IMR-90 (cell line): ENCODE results near the gene HMGB2. TPM values are rescaled to one million over a fixed set of nuclear protein-coding genes. Genes with fewer than 3 reads are reported as not detected.

ENCODE experiments used
- ATAC-seq: fragments of 200-7000 bp; cut with Tn5 transposase; 2 replicates; pipeline ENCODE4 v1.9.1; 2020; ENCODE audit warnings: low read depth, mild to moderate bottlenecking, moderate library complexity
- BruUV-seq: library from RNA; stranded (reverse); fragments of 400-500 nt; replicated peaks from 2 replicates; lab custom pipeline; 2021; lab: Mats Ljungman, UMichigan
- CTCF ChIA-PET: fragments of 300-600 bp; formaldehyde crosslinking; extraction: SDS; loops from one replicate; lab custom pipeline; 2021; ENCODE audit warnings: antibody characterized with exemption; lab: Yijun Ruan, JAX
- POLR2A ChIA-PET: fragments of 300-600 bp; sonication (Branson Sonifier 250); formaldehyde crosslinking; loops from one replicate; lab custom pipeline; 2022; ENCODE audit warnings: antibody characterized with exemption; ENCODE audit not compliant: unreplicated experiment; lab: Charles Lee
- DNase-seq: peaks from one replicate; pipeline ENCODE4 v3.0.0; 2013
- H2AFZ ChIP-seq: replicated peaks from 2 replicates; pipeline ENCODE3; 2013; ENCODE audit warnings: low read length, mild to moderate bottlenecking; ENCODE audit not compliant: poor library complexity
- H2AK5ac ChIP-seq: 2 replicates; pipeline ENCODE4 v1.6.1; 2013; ENCODE audit warnings: low read depth, low read length, inconsistent platforms
- H2AK9ac ChIP-seq: replicated peaks from 2 replicates; pipeline ENCODE3; 2013; ENCODE audit warnings: mild to moderate bottlenecking, low read depth, low read length, moderate library complexity; ENCODE audit not compliant: poor library complexity
- H2BK120ac ChIP-seq: 2 replicates; pipeline ENCODE4 v1.6.1; 2013; ENCODE audit warnings: low read depth, low read length, inconsistent platforms
- H2BK15ac ChIP-seq: 3 replicates; pipeline ENCODE4 v1.6.1; 2013; ENCODE audit warnings: low read depth, low read length, inconsistent platforms
- H2BK20ac ChIP-seq: 2 replicates; pipeline ENCODE4 v1.6.1; 2013; ENCODE audit warnings: low read depth, mild to moderate bottlenecking, inconsistent platforms, low read length, moderate library complexity
- H2BK5ac ChIP-seq: 2 replicates; pipeline ENCODE4 v1.6.1; 2013; ENCODE audit warnings: mild to moderate bottlenecking, low read depth, low read length, inconsistent platforms; ENCODE audit not compliant: poor library complexity, severe bottlenecking
- H3K14ac ChIP-seq: replicated peaks from 2 replicates; pipeline ENCODE4 v1.6.1; 2013; ENCODE audit warnings: low read depth, low read length, inconsistent platforms
- H3K18ac ChIP-seq: 2 replicates; pipeline ENCODE4 v1.6.1; 2013; ENCODE audit warnings: low read depth, low read length, control low read depth
- H3K23ac ChIP-seq: 2 replicates; pipeline ENCODE4 v1.6.1; 2013; ENCODE audit warnings: low read depth, low read length, inconsistent platforms
- H3K27ac ChIP-seq: 2 replicates; pipeline ENCODE4 v1.5.1; 2013; ENCODE audit warnings: mild to moderate bottlenecking, control low read depth, low read length; ENCODE audit not compliant: insufficient read depth
- H3K27me3 ChIP-seq: 2 replicates; pipeline ENCODE4 v1.6.1; 2013; ENCODE audit warnings: low read length; ENCODE audit not compliant: control insufficient read depth, insufficient read depth
- H3K36me3 ChIP-seq: 2 replicates; pipeline ENCODE4 v1.6.1; 2013; ENCODE audit warnings: low read length, mixed read lengths; ENCODE audit not compliant: control insufficient read depth, insufficient read depth
- H3K4ac ChIP-seq: 2 replicates; pipeline ENCODE4 v1.6.1; 2013; ENCODE audit warnings: low read depth, low read length, inconsistent platforms
- H3K4me1 ChIP-seq: 2 replicates; pipeline ENCODE4 v1.6.1; 2013; ENCODE audit warnings: low read length, mixed read lengths; ENCODE audit not compliant: control insufficient read depth, insufficient read depth
- H3K4me2 ChIP-seq: 2 replicates; pipeline ENCODE4 v1.6.1; 2013; ENCODE audit warnings: low read depth, mild to moderate bottlenecking, control low read depth, low read length, moderate library complexity
- H3K4me3 ChIP-seq: 2 replicates; pipeline ENCODE4 v1.5.1; 2013; ENCODE audit warnings: low read depth, mild to moderate bottlenecking, control low read depth, low read length, moderate library complexity; ENCODE audit not compliant: insufficient read depth
- H3K56ac ChIP-seq: 2 replicates; pipeline ENCODE4 v1.6.1; 2013; ENCODE audit warnings: low read length, inconsistent platforms; ENCODE audit not compliant: insufficient read depth; ENCODE audit errors: extremely low read depth
- H3K79me1 ChIP-seq, 2 experiments: 2 replicates each; pipeline ENCODE4 v1.6.1; 2013; ENCODE audit warnings: low read length in 2 of 2, inconsistent platforms in 1 of 2, low read depth in 1 of 2
- H3K9ac ChIP-seq: 2 replicates; pipeline ENCODE4 v1.6.1; 2013; ENCODE audit warnings: low read depth, low read length, control low read depth
- H3K9me1 ChIP-seq: 2 replicates; pipeline ENCODE4 v1.6.1; 2013; ENCODE audit warnings: low read length, inconsistent platforms; ENCODE audit not compliant: insufficient read depth
- H3K9me3 ChIP-seq: 2 replicates; pipeline ENCODE4 v1.6.1; 2013; ENCODE audit warnings: low read length; ENCODE audit not compliant: control insufficient read depth, insufficient read depth
- H4K20me1 ChIP-seq: 2 replicates; pipeline ENCODE4 v1.6.1; 2013; ENCODE audit warnings: low read length, inconsistent platforms; ENCODE audit not compliant: insufficient read depth
- H4K5ac ChIP-seq: 2 replicates; pipeline ENCODE4 v1.6.1; 2013; ENCODE audit warnings: mild to moderate bottlenecking, low read depth, low read length, control low read depth
- H4K8ac ChIP-seq, 2 experiments: 2 replicates each; pipeline ENCODE4 v1.6.1; 2013; ENCODE audit warnings: low read depth in 2 of 2, low read length in 2 of 2, control low read depth in 1 of 2, inconsistent platforms in 1 of 2
- H4K91ac ChIP-seq: 2 replicates; pipeline ENCODE4 v1.6.1; 2013; ENCODE audit warnings: low read depth, low read length, inconsistent platforms; ENCODE audit not compliant: insufficient read depth
- FOS ChIP-seq: fragments of 150-350 bp; IDR thresholded peaks from 2 replicates; pipeline ENCODE4 v1.6.1; 2016; ENCODE audit warnings: low read depth, low read length
- RAD21 ChIP-seq: IDR thresholded peaks from 2 replicates; pipeline ENCODE4 v1.6.1; 2012; ENCODE audit warnings: low read length, improper control_type of control experiment
- SMC3 ChIP-seq: fragments of 150-350 bp; IDR thresholded peaks from 2 replicates; pipeline ENCODE4 v1.6.1; 2016; ENCODE audit warnings: low read depth, mild to moderate bottlenecking, antibody characterized with exemption, low read length, moderate library complexity
- WGBS, 2 experiments: methylation state at CpG; one replicate each; pipeline versions ENCODE4 v1.1.5 to v1.1.7; 2013; ENCODE audit warnings: missing lambda C conversion rate in 2 of 2; ENCODE audit not compliant: insufficient read length in 1 of 2; ENCODE audit errors: extremely low coverage in 2 of 2; 5-methylcytosine and 5-hydroxymethylcytosine counted together
- dilution Hi-C: fragments of 300-500 bp; cut with HindIII; formaldehyde crosslinking; loops from one replicate; pipeline ENCODE4 v1.14.3; 2018; ENCODE audit warnings: low sequenced_read_pairs; ENCODE audit not compliant: unreplicated experiment
- in situ Hi-C: fragments of 300-500 bp; cut with MboI; formaldehyde crosslinking; loops from 3 replicates; pipeline ENCODE4 v1.14.3; 2019; ENCODE audit warnings: low sequenced_read_pairs, inconsistent platforms, mixed read lengths
- intact Hi-C: fragments of 100-400 bp; cut with micrococcal nuclease; formaldehyde crosslinking; loops from 2 replicates; pipeline ENCODE4 v1.10.0; 2022
- polyA plus RNA-seq, 3 experiments: library from polyadenylated mRNA; depleted of rRNA; stranded (reverse); fragments of >200 nt; gene quantifications; 2 replicates each; pipeline ENCODE4 v1.2.3, GENCODE V29; 2012; ENCODE audit warnings: low replicate concordance in 1 of 3
- total RNA-seq: library from RNA; depleted of rRNA; stranded (reverse); fragments of >200 nt; gene quantifications from 2 replicates; pipeline ENCODE4 v1.2.3, GENCODE V29; 2012
- TF ChIP-seq, protein P1 (sequence below): conservative IDR thresholded peaks from 2 replicates; pipeline ENCODE4 v1.5.1; 2012; ENCODE audit warnings: mild to moderate bottlenecking, low read depth, low read length, improper control_type of control experiment

Gene HMGB2
- total and polyA plus RNA-seq, 2 of the 4 experiments (the other 2 are of a cell fraction) = 49.3 to 106 TPM

GRCh38 chr4:173360587-173361221 lies 26.5 kb upstream of the HMGB2 start:
- Histone ChIP-seq H3K36me3 (no peaks in the 10 kb centered on the region), H2AFZ (no peak overlapping the region), H3K4me1 (no peaks in the 10 kb centered on the region), H4K5ac (no peak overlapping the region), H3K4me3 (no peak overlapping the region), H3K9me1 (0 out of 2 replicates have a peak, but pooled peaks cover 2% of the 10 kb centered on the region), H4K91ac (no peak overlapping the region), H2BK20ac (no peak overlapping the region), H2BK15ac (no peak overlapping the region), H3K56ac (no peak overlapping the region), H3K14ac (no peak overlapping the region), H4K8ac (no peak overlapping the region), H2BK5ac (no peak overlapping the region), H2AK9ac (no peak overlapping the region), H4K20me1 (no peaks in the 10 kb centered on the region), H3K4me2 (no peak overlapping the region), H3K18ac (no peak overlapping the region), H3K9me3 (no peaks in the 10 kb centered on the region; the same call in 1 of the 2 replicates), H3K23ac (no peak overlapping the region), H3K27ac (no peak overlapping the region), H3K9ac (no peak overlapping the region), H3K27me3 (no peaks in the 10 kb centered on the region), H3K4ac (no peak overlapping the region), H3K79me1 (no peaks in the 10 kb centered on the region), H2AK5ac (no peak overlapping the region), H2BK120ac (no peak overlapping the region)
- no TSS peak for BruUV-seq
- POLR2A ChIA-PET = interaction anchor here (0.6 kb wide), 1 partner anchor 77 kb away, joined by 3 read pairs; no protein-coding TSS in a partner anchor
- intact Hi-C loops = loop anchor here (2.0 kb wide), 1 partner anchor 42 kb away; no protein-coding TSS in a partner anchor
- ATAC-seq (peak; percentile 81), DNase-seq (peak; percentile 25)
- TF ChIP-seq FOS (no peak), SMC3 (peak; percentile 41), RAD21 (peak; percentile 36)
- TF ChIP-seq, protein P1, sequence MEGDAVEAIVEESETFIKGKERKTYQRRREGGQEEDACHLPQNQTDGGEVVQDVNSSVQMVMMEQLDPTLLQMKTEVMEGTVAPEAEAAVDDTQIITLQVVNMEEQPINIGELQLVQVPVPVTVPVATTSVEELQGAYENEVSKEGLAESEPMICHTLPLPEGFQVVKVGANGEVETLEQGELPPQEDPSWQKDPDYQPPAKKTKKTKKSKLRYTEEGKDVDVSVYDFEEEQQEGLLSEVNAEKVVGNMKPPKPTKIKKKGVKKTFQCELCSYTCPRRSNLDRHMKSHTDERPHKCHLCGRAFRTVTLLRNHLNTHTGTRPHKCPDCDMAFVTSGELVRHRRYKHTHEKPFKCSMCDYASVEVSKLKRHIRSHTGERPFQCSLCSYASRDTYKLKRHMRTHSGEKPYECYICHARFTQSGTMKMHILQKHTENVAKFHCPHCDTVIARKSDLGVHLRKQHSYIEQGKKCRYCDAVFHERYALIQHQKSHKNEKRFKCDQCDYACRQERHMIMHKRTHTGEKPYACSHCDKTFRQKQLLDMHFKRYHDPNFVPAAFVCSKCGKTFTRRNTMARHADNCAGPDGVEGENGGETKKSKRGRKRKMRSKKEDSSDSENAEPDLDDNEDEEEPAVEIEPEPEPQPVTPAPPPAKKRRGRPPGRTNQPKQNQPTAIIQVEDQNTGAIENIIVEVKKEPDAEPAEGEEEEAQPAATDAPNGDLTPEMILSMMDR = peak; percentile 42
- in situ Hi-C loops = no loop called here
- dilution Hi-C loops = no loop called here
- CTCF ChIA-PET = interaction anchor here (0.5 to 0.9 kb wide), 3 partner anchors 9 to 62 kb away, joined by 3 read pairs; no protein-coding TSS in a partner anchor
- no CpG with 5 or more reads among the region's 5 CpGs for WGBS, 2 experiments
